ENCODE data around the gene RNFT1.

GRCh38 chr17:59972778-59973177 lies 8.2 kb upstream of the RNFT1 start:
- TF ChIP-seq SP1 (IDR thresholded peaks at IDR 0.05) (no peak), BHLHE40 (IDR thresholded peaks at IDR 0.05; ENCODE audit: borderline replicate concordance) (no peak)
